ENCODE results near the gene SLC22A12.

DNA sequence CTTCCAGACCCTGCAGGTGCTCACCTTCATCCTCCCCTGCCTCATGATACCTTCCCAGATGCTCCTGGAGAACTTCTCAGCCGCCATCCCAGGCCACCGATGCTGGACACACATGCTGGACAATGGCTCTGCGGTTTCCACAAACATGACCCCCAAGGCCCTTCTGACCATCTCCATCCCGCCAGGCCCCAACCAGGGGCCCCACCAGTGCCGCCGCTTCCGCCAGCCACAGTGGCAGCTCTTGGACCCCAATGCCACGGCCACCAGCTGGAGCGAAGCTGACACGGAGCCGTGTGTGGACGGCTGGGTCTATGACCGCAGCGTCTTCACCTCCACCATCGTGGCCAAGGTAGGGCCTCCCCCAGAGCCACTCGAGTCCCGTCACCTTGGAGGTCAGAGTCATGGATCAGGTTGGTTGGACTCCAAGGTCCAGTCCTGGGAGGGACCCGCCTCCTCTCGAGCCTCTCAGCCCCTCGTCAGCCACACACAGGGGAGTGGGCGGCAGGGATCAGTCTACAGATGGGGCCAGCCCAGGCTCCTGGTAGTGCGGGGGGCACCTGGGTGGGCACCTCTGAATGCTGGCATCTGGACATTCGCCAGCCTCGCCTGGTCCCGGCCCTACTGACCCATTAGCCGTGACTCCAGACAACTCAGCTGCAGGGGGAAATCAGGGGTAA, 34.8 kb upstream of the SLC22A12 start:
- TF ChIP-seq, protein P1, sequence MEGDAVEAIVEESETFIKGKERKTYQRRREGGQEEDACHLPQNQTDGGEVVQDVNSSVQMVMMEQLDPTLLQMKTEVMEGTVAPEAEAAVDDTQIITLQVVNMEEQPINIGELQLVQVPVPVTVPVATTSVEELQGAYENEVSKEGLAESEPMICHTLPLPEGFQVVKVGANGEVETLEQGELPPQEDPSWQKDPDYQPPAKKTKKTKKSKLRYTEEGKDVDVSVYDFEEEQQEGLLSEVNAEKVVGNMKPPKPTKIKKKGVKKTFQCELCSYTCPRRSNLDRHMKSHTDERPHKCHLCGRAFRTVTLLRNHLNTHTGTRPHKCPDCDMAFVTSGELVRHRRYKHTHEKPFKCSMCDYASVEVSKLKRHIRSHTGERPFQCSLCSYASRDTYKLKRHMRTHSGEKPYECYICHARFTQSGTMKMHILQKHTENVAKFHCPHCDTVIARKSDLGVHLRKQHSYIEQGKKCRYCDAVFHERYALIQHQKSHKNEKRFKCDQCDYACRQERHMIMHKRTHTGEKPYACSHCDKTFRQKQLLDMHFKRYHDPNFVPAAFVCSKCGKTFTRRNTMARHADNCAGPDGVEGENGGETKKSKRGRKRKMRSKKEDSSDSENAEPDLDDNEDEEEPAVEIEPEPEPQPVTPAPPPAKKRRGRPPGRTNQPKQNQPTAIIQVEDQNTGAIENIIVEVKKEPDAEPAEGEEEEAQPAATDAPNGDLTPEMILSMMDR (conservative IDR thresholded peaks at IDR 0.05; ENCODE audit: low read depth in 2 of 2), result no peak
- TF ChIP-seq POLR2AphosphoS5 (IDR thresholded peaks at IDR 0.05; ENCODE audit: low read depth) (no peak), EZH2 (IDR thresholded peaks at IDR 0.05; ENCODE audit: low read depth, unreplicated experiment) (no peak), NANOG (IDR thresholded peaks at IDR 0.05; ENCODE audit: borderline replicate concordance) (no peak), EZH2phosphoT487 (IDR thresholded peaks at IDR 0.05; ENCODE audit: unreplicated experiment) (no peak)
- TF ChIP-seq, protein P2, sequence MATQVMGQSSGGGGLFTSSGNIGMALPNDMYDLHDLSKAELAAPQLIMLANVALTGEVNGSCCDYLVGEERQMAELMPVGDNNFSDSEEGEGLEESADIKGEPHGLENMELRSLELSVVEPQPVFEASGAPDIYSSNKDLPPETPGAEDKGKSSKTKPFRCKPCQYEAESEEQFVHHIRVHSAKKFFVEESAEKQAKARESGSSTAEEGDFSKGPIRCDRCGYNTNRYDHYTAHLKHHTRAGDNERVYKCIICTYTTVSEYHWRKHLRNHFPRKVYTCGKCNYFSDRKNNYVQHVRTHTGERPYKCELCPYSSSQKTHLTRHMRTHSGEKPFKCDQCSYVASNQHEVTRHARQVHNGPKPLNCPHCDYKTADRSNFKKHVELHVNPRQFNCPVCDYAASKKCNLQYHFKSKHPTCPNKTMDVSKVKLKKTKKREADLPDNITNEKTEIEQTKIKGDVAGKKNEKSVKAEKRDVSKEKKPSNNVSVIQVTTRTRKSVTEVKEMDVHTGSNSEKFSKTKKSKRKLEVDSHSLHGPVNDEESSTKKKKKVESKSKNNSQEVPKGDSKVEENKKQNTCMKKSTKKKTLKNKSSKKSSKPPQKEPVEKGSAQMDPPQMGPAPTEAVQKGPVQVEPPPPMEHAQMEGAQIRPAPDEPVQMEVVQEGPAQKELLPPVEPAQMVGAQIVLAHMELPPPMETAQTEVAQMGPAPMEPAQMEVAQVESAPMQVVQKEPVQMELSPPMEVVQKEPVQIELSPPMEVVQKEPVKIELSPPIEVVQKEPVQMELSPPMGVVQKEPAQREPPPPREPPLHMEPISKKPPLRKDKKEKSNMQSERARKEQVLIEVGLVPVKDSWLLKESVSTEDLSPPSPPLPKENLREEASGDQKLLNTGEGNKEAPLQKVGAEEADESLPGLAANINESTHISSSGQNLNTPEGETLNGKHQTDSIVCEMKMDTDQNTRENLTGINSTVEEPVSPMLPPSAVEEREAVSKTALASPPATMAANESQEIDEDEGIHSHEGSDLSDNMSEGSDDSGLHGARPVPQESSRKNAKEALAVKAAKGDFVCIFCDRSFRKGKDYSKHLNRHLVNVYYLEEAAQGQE (IDR thresholded peaks at IDR 0.05; ENCODE audit: unreplicated experiment), result no peak
